SJSA1 (cell line): Measurements from ENCODE around the gene POP5. TPM values are rescaled to one million over a fixed set of nuclear protein-coding genes. Genes with fewer than 3 reads are reported as not detected.

Experiments
- DNase-seq, 2 experiments: peaks; one replicate each; pipeline ENCODE4 v3.0.0-alpha.2; 2015 to 2020; ENCODE audit warnings: low spot score in 2 of 2, low read depth in 1 of 2
- H3K27ac ChIP-seq: fragments of 250-450 bp; sonication (Bioruptor Pico); 2 replicates; pipeline ENCODE4 v1.5.1; 2020; ENCODE audit warnings: mild to moderate bottlenecking, moderate library complexity
- H3K27me3 ChIP-seq: fragments of 250-450 bp; sonication (Bioruptor Pico); replicated peaks from 2 replicates; pipeline ENCODE4 v1.5.1; 2020; ENCODE audit warnings: mild to moderate bottlenecking, moderate library complexity
- H3K36me3 ChIP-seq: fragments of 250-450 bp; sonication (Bioruptor Pico); 2 replicates; pipeline ENCODE4 v1.5.1; 2020; ENCODE audit warnings: mild to moderate bottlenecking
- H3K4me1 ChIP-seq: fragments of 250-450 bp; sonication (Bioruptor Pico); replicated peaks from 2 replicates; pipeline ENCODE4 v1.6.1; 2021; ENCODE audit warnings: mild to moderate bottlenecking
- H3K4me3 ChIP-seq: fragments of 250-450 bp; sonication (Bioruptor Pico); 2 replicates; pipeline ENCODE4 v1.5.1; 2020; ENCODE audit warnings: mild to moderate bottlenecking
- H3K9me3 ChIP-seq: fragments of 250-450 bp; sonication (Bioruptor Pico); replicated peaks from 2 replicates; pipeline ENCODE4 v1.5.1; 2020; ENCODE audit warnings: mild to moderate bottlenecking
- total RNA-seq: library from RNA; depleted of rRNA; stranded (reverse); fragments of >200 nt; shearing (Covaris generic); gene quantifications from 2 replicates; pipeline ENCODE4 v1.2.3, GENCODE V29; 2014

POP5 gene
- total RNA-seq, 1 experiment from 2014 or later, result 44.8 TPM

- no peak for DNase-seq
- H3K4me1 ChIP-seq, result peaks cover 7% of the 10 kb centered on the region
- no peak overlapping the region for H3K4me3 ChIP-seq
- H3K9me3 ChIP-seq, result no peaks in the 10 kb centered on the region
- no peak overlapping the region for H3K27ac ChIP-seq
- H3K36me3 ChIP-seq, result no peaks in the 10 kb centered on the region
- no peaks in the 10 kb centered on the region for H3K27me3 ChIP-seq
These were observed 18.7 kb upstream of the POP5 start for GRCh38 chr12:120599672-120600552.

GRCh38 chr12:120598674-120599463 is 17.7 kb upstream of the POP5 start:
- H3K27me3 ChIP-seq, result no peaks in the 10 kb centered on the region
- DNase-seq, result peak; percentile 46 to 53
- no peak overlapping the region for H3K4me3 ChIP-seq
- H3K4me1 ChIP-seq, result peaks cover 7% of the 10 kb centered on the region
- no peaks in the 10 kb centered on the region for H3K9me3 ChIP-seq
- H3K36me3 ChIP-seq, result no peaks in the 10 kb centered on the region
- no peak overlapping the region for H3K27ac ChIP-seq

DNA sequence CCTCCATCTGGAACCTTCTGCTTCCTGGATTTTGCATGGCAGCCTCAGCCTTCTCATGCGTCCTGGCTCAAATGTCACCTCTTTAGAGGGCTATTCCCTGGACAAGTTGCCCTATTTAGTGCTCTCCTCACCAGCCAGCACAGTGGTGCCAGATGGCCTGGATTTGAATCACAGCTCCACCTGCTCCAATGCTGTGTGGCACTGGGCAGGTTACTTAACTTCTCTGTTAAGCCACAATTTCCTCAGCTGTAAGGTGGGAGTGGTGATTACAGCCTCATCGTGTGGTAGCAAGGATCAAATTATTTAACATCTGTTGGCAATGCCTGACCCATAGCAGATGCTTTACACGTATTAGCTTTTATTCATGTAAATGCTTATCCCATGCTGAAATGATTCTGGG is 16.7 kb upstream of the POP5 start:
- H3K36me3 ChIP-seq, result no peaks in the 10 kb centered on the region

DNA sequence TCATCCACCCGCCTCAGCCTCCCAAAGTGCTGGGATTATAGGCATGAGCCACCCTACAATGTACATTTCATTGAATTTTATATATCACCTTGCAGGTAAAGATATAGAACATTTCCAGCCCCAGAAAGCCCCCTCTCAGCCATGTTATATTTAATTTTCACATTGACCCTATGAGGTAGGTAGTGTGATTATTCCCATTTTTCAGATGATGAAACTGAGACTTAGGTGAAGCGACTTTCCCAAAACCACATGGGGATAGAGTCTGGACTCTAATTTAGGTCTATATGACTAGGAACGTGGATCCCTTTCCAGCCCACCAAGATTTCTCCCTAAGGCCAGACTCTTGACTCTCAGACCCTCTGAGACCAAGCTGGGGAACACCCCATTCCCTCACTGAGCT is 15.7 kb upstream of the POP5 start:
- Histone ChIP-seq H3K27me3 (no peaks in the 10 kb centered on the region), H3K4me1 (peaks cover 7% of the 10 kb centered on the region), H3K4me3 (no peak overlapping the region), H3K36me3 (no peaks in the 10 kb centered on the region), H3K27ac (no peak overlapping the region), H3K9me3 (no peaks in the 10 kb centered on the region)
- no peak for DNase-seq

More for the DNA sequence above, 16.7 kb upstream of the POP5 start:
- Histone ChIP-seq H3K27ac (no peak overlapping the region), H3K4me1 (peaks cover 7% of the 10 kb centered on the region), H3K4me3 (no peak overlapping the region), H3K27me3 (no peaks in the 10 kb centered on the region), H3K9me3 (no peaks in the 10 kb centered on the region)
- DNase-seq, result no peak

DNA sequence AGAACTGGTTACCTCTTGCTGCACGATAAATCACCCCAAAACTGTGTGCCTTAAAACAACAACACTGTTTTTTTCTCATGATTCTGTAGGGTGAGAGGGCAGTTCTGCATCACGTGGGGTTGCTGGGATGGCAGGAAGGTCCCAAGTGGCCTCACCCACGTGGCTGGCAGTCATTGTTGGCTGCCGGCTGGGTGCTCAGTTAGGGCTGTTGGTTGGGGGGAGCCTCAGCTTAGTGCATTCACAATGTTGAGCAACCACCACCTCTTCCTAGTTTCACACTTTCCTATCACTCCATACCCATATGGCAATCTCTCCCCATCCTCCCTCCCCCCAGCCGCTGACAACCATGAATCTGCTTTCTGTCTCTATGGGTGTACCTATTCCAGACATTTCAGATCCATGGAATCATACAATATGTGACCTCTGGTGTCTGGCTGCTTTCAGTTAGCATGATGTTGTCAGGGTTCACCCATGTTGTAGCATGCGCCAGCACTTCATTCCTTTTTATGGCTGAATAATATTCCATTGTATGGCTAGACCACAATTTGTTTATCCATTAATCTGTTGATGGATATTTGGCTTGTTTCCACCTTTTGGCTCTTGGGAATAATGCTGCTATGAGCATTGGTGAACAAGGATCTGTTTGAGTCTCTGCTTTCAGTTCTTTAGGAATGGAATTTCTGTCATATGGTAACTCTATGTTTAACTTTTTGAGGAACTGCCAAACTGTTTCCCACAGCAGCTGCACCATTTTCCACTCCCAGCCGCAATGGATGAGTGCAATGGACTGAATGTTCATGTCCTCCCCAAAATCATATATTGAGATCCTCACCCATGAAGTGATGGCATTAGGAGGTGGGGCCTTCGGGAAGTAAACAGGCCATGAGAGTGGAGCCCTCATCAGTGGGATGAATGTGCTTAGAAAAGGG is 11.2 kb upstream of the POP5 start:
- H3K36me3 ChIP-seq, result no peaks in the 10 kb centered on the region
- DNase-seq, result no peak
- H3K27ac ChIP-seq, result no peak overlapping the region
- no peaks in the 10 kb centered on the region for H3K27me3 ChIP-seq
- H3K4me1 ChIP-seq, result no peaks in the 10 kb centered on the region
- no peaks in the 10 kb centered on the region for H3K9me3 ChIP-seq
- no peak overlapping the region for H3K4me3 ChIP-seq

DNA sequence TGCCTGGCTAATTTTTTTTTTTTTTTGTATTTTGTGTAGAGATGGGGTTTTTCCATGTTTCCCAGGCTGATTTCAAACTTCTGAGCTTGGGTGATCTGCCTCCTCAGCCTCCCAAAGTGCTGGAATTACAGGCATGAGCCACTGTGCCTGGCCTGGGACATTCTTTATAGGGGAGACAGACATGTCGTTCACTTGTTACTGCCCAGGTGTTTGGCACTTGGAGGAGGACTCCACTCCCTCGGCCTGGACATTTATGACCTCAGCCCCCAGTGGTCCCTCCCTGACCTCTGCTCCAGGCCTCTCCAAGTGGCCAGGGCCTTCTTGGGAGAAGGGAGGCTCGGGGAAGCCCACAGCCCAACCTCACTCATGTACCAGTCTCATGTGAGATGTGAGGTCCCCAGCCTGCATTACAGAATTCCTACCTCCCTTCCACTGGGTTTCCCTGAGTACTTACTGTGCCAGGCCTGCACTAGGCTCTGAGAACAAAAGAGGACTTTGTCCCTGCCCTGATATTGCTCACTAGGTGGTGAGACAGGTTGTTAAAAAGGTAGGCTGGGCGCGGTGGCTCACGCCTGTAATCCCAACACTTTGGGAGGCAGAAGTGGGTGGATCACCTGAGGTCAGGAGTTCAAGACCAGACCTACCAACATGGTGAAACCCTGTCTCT is 9.7 kb upstream of the POP5 start:
- Histone ChIP-seq H3K4me3 (no peak overlapping the region), H3K36me3 (no peaks in the 10 kb centered on the region), H3K9me3 (no peaks in the 10 kb centered on the region), H3K4me1 (no peaks in the 10 kb centered on the region), H3K27ac (no peak overlapping the region), H3K27me3 (no peaks in the 10 kb centered on the region)
- no peak for DNase-seq

DNA sequence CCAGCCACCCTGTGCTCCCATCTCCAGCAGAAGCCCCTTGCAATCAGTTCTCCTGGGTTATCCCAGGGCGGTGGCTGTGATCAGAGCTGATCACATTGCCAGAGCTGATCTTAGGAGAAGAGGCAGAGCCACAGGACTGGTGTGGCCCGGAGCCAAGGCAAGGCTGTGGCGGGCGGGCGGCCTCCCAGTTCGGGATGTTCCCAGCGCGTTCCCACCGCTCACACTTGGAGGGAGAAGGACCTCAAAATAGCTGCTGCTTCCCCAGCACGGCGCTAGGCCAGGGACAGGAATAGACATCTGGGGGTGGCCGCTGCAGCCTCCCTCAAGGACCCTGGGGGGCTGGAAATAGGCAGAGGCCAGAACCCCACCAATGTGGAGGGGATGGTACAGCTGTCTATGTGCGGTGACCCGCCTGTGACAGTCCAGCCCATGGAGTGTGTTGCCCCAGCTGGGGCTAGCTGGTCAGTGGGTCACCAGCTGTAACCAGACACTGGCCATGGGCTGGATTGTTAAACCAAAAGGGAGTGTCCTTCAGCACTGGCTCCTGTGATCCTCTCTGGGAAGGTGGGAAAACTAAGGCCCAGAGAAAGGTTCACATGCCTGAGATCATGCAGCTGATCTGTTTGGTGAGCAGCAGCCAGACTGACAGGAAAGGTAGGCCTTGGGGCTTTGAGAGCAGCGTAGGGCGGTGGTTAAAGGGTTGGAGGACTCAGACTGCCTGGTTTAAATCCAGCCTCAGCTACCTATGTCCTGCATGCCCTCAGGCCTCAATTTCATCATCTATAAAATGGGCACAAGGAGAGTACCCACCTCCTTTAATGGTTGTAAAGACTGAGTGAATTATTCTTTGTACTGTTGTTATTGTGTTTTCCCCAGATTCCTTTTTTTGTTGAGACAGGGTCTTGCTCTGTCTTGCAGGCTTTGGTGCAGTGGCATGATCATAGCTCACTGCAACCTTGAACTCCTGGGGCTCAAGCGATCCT is 8.0 kb upstream of the POP5 start:
- H3K36me3 ChIP-seq, result no peaks in the 10 kb centered on the region
- no peak overlapping the region for H3K27ac ChIP-seq
- H3K9me3 ChIP-seq, result no peaks in the 10 kb centered on the region
- peaks cover 6% of the 10 kb centered on the region; the same call in 1 of the 2 replicates for H3K27me3 ChIP-seq
- DNase-seq, result no peak
- H3K4me1 ChIP-seq, result peaks cover 6% of the 10 kb centered on the region
- no peak overlapping the region for H3K4me3 ChIP-seq

DNA sequence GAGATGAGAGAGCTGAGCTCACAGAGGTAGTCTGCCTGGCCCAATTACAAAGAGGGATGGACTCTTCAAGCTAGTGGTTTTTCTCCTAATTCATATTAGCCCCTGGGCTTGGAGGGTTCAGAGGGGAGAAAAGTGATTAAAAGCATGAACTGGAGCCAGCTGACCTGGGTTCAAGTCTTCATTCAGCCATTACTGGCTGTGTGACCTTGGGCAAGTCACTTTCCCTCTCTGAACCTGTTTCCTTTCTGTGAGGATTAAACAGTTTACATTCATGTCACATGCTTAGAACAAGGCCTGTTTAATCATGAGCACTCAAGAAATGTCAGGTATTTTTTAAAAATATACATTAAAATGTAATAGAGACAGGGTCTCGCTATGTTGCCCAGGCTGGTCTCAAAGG is 7.2 kb upstream of the POP5 start:
- peaks cover 10% of the 10 kb centered on the region for H3K4me1 ChIP-seq

DNA sequence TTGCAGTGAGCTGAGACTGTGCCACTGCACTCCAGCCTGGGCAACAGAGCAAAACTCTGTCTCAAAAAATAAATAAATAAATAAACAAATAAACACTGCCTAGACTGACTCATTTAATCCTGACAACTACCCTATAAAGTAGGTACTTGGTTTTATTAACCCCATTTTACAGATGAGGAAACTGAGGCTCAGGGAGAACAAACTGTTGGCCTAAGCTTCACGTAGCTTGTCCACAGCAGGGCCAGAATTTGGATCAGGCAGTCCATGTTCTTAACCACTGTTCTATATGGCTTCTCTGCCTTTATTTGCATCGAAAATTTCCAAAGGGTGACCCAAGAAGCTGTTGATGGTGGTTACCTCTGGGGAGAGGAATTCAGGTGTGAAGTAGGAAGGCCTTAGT is 5.7 kb upstream of the POP5 start:
- no peaks in the 10 kb centered on the region for H3K36me3 ChIP-seq
- no peak for DNase-seq
- peaks cover 16% of the 10 kb centered on the region for H3K4me1 ChIP-seq
- no peaks in the 10 kb centered on the region for H3K9me3 ChIP-seq
- no peak overlapping the region for H3K4me3 ChIP-seq
- no peak overlapping the region for H3K27ac ChIP-seq
- H3K27me3 ChIP-seq, result peaks cover 16% of the 10 kb centered on the region; the same call in 1 of the 2 replicates

More for the DNA sequence above, 7.2 kb upstream of the POP5 start:
- Histone ChIP-seq H3K27ac (no peak overlapping the region), H3K36me3 (no peaks in the 10 kb centered on the region), H3K27me3 (peaks cover 15% of the 10 kb centered on the region; the same call in 1 of the 2 replicates), H3K4me3 (no peak overlapping the region), H3K9me3 (no peaks in the 10 kb centered on the region)
- no peak for DNase-seq

GRCh38 chr12:120586206-120586605 is 5.0 kb upstream of the POP5 start:
- Histone ChIP-seq H3K36me3 (no peaks in the 10 kb centered on the region), H3K27ac (no peak overlapping the region), H3K4me1 (peaks cover 16% of the 10 kb centered on the region), H3K4me3 (no peak overlapping the region), H3K9me3 (no peaks in the 10 kb centered on the region), H3K27me3 (peaks cover 16% of the 10 kb centered on the region; the same call in 1 of the 2 replicates)
- DNase-seq, result no peak

DNA sequence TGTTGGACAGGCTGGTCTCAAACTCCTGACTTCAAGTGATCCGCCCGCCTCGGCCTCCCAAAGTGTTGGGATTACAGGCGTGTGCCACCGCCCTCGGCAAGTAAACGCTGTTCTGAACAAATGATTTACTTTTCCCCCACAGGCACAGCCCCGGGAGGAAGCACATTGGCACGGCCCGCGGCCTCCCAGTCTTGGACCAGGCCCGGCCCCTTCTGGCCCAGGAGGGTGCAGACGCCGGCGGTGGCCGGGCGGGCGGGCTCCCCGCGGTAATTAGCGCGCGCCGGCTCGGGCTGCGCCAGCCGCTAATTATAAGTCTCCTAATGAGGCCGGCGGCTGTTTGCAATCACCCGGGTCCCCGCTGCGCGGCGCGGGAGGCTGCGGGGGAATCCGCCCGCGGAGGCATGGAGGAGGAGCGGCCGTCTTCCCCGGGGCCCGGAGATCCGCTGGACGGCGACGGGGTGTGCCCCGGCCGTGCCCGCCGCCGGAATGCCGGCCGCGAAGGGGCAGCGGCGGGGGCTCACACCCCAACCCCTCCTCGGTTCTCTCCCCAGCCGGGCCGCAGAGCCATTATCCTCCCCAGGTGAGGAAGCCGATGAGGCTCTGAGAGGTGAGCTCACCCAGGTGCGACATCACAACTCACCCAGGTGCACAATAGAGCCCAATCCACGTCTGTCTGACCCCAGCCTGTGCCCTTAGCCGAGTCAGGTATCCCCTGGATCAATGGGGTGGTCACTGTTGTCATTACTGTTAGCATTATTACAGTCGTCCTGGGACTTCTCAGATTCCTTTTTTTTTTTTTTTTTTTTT is 3.3 kb upstream of the POP5 start:
- DNase-seq, result peak in 1 of 2 experiments; percentile 15
- H3K27ac ChIP-seq, result no peak overlapping the region
- H3K4me1 ChIP-seq, result peaks cover 22% of the 10 kb centered on the region
- peak overlapping the region; percentile 21 for H3K4me3 ChIP-seq
- no peaks in the 10 kb centered on the region for H3K9me3 ChIP-seq
- H3K27me3 ChIP-seq, result peaks cover 16% of the 10 kb centered on the region; the same call in 1 of the 2 replicates
- peaks cover 6% of the 10 kb centered on the region for H3K36me3 ChIP-seq
